HepG2 (cell line): ENCODE results near the gene MAPK8IP3.

ENCODE experiments used
- AGO1 ChIP-seq: fragments of 200-400 bp; formaldehyde crosslinking; IDR thresholded peaks from 2 replicates; pipeline ENCODE4 v1.6.1; 2017; ENCODE audit warnings: mild to moderate bottlenecking, low read depth, low read length, moderate library complexity; ENCODE audit not compliant: poor library complexity, severe bottlenecking
- EZH2 ChIP-seq: conservative IDR thresholded peaks from 2 replicates; pipeline ENCODE4 v1.6.1; 2012; ENCODE audit warnings: mild to moderate bottlenecking, low read depth, low read length, moderate library complexity
- NFAT5 ChIP-seq: sonication (generic); formaldehyde crosslinking; IDR thresholded peaks from 2 replicates; pipeline ENCODE4 v1.4.0; 2020; ENCODE audit warnings: missing genetic modification reagents
- RERE ChIP-seq: IDR thresholded peaks from 2 replicates; pipeline ENCODE4 v1.6.1; 2016; ENCODE audit warnings: low read depth, missing genetic modification reagents, missing compliant biosample characterization
- TF ChIP-seq, protein P1 (sequence below): fragments of 450-650 bp; IDR thresholded peaks from 2 replicates; pipeline ENCODE4 v1.6.1; 2016
- TF ChIP-seq, protein P2 (sequence below): sonication (generic); formaldehyde crosslinking; IDR thresholded peaks from 2 replicates; pipeline ENCODE4 v1.8.0; 2022; ENCODE audit warnings: missing genetic modification reagents, mild to moderate bottlenecking, borderline replicate concordance

GRCh38 chr16:1698680-1699079 lies 7.3 kb upstream of the MAPK8IP3 start:
- TF ChIP-seq EZH2, result no peak
- TF ChIP-seq, protein P1, sequence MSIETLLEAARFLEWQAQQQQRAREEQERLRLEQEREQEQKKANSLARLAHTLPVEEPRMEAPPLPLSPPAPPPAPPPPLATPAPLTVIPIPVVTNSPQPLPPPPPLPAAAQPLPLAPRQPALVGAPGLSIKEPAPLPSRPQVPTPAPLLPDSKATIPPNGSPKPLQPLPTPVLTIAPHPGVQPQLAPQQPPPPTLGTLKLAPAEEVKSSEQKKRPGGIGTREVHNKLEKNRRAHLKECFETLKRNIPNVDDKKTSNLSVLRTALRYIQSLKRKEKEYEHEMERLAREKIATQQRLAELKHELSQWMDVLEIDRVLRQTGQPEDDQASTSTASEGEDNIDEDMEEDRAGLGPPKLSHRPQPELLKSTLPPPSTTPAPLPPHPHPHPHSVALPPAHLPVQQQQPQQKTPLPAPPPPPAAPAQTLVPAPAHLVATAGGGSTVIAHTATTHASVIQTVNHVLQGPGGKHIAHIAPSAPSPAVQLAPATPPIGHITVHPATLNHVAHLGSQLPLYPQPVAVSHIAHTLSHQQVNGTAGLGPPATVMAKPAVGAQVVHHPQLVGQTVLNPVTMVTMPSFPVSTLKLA, result no peak
- TF ChIP-seq AGO1, result no peak
- TF ChIP-seq NFAT5 (CRISPR knock-in tag), result no peak
- TF ChIP-seq, protein P2, sequence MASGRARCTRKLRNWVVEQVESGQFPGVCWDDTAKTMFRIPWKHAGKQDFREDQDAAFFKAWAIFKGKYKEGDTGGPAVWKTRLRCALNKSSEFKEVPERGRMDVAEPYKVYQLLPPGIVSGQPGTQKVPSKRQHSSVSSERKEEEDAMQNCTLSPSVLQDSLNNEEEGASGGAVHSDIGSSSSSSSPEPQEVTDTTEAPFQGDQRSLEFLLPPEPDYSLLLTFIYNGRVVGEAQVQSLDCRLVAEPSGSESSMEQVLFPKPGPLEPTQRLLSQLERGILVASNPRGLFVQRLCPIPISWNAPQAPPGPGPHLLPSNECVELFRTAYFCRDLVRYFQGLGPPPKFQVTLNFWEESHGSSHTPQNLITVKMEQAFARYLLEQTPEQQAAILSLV (CRISPR knock-in tag), result no peak
- no peak for TF ChIP-seq RERE
